Psoas muscle (tissue), 8 donors: ENCODE results near the gene LRRC45. TPM values are rescaled to one million over a fixed set of nuclear protein-coding genes. Genes with fewer than 3 reads are reported as not detected.

Source experiments
- ATAC-seq, 4 donors: fragments of 200-7000 bp; cut with Tn5 transposase; one replicate each; pipeline ENCODE4 v1.9.1; 2020; ENCODE audit warnings: moderate library complexity in 3 of 4, mild to moderate bottlenecking in 2 of 4
- DNase-seq, 2 donors: peaks; one replicate each; pipeline ENCODE4 v3.0.0-alpha.2; 2020
- H3K27ac ChIP-seq: fragments of 200-600 bp; one replicate; pipeline ENCODE4 v1.8.0; 2022
- H3K27me3 ChIP-seq, 3 donors: fragments of 200-600 bp in 1 of 3; one replicate each; pipeline versions ENCODE4 v1.6.1 to v1.8.0; 2013 to 2022; ENCODE audit warnings: low read length in 2 of 3, mild to moderate bottlenecking in 2 of 3, moderate library complexity in 1 of 3; ENCODE audit not compliant: insufficient read depth in 3 of 3
- H3K36me3 ChIP-seq, 2 donors: fragments of 200-600 bp in 1 of 2; one replicate each; pipeline versions ENCODE4 v1.6.1 to v1.8.0; 2013 to 2022; ENCODE audit warnings: low read depth in 1 of 2, mild to moderate bottlenecking in 1 of 2, moderate library complexity in 1 of 2; ENCODE audit not compliant: insufficient read depth in 1 of 2
- H3K4me1 ChIP-seq: fragments of 200-600 bp; one replicate; pipeline ENCODE4 v1.8.0; 2022
- H3K4me3 ChIP-seq: fragments of 200-600 bp; one replicate; pipeline ENCODE4 v1.8.0; 2022; ENCODE audit warnings: mild to moderate bottlenecking
- H3K9me3 ChIP-seq: fragments of 200-600 bp; one replicate; pipeline ENCODE4 v1.8.0; 2022
- CTCF ChIP-seq: fragments of 200-600 bp; IDR thresholded peaks from one replicate; pipeline ENCODE4 v1.8.0; 2022; ENCODE audit warnings: antibody characterized with exemption
- WGBS, 3 donors: extraction: QIAGEN DNeasy Blood & Tissue Kit; methylation state at CpG; one replicate each; pipeline versions ENCODE4 v1.1.6 to v1.1.7; 2013; 5-methylcytosine and 5-hydroxymethylcytosine counted together
- intact Hi-C, 2 donors: fragments of 100-400 bp; cut with DNase I; formaldehyde crosslinking; loops; one replicate each; pipeline versions ENCODE4 v1.11.0 to v1.14.2; 2022
- polyA plus RNA-seq, 3 donors: library from polyadenylated mRNA; stranded (reverse); fragments of 200-250 nt; gene quantifications; one replicate each; pipeline ENCODE4 v1.2.3, GENCODE V29; 2013
- total RNA-seq, 4 donors: library from RNA; stranded (reverse); fragmentation: NEBNext Ultra II Directional in 2 of 4; extraction: Animal tissue kit (Norgen Biotek cat#: 25700) in 2 of 4; gene quantifications; one replicate each; pipeline versions ENCODE4 v1.2.1 to v1.2.4, GENCODE V29; 2021 to 2023
- donor health status: healthy with polysubstance abuse.
- donor health status: DM: no; HTN: no; CAD: no; lungs with moderate emphysema.
- donor health status: Bipolar disorder and iron deficiency.
- donor health status: healthy.
- donor health status: DM: yes; HTN: yes; CAD: no.
- donor health status: DM: no; HTN: no; CAD: no.
- donor health status: DM: no; HTN: no; CAD: no.
- donor health status: DM: yes; HTN: yes; CAD: no.

LRRC45 gene
- total and polyA plus RNA-seq, 7 donors, result 1.4 to 7.1 (median 3.0) TPM

GRCh38 chr17:82031885-82032627, 9.0 kb downstream of the LRRC45 start:
- peak overlapping the region; percentile 18 for H3K4me3 ChIP-seq
- no peak overlapping the region for H3K27ac ChIP-seq
- DNase-seq, result no peak
- peaks cover 0 to 17% (median 0%) of the 10 kb centered on the region in 3 donors for H3K27me3 ChIP-seq
- intact Hi-C loops, result loop anchor here (2.0 to 10.0 kb wide), 3 partner anchors 70 to 273 kb away; no protein-coding TSS in a partner anchor
- WGBS, 3 donors, result 17 to 21% (median 18%) methylated on average over 29 to 59 of the region's 59 CpGs
- H3K4me1 ChIP-seq, result peaks cover 24% of the 10 kb centered on the region
- no peaks in the 10 kb centered on the region for H3K9me3 ChIP-seq
- ATAC-seq, result no peak
- no peak for TF ChIP-seq CTCF
- peaks cover 0 to 7% of the 10 kb centered on the region in 2 donors for H3K36me3 ChIP-seq

DNA sequence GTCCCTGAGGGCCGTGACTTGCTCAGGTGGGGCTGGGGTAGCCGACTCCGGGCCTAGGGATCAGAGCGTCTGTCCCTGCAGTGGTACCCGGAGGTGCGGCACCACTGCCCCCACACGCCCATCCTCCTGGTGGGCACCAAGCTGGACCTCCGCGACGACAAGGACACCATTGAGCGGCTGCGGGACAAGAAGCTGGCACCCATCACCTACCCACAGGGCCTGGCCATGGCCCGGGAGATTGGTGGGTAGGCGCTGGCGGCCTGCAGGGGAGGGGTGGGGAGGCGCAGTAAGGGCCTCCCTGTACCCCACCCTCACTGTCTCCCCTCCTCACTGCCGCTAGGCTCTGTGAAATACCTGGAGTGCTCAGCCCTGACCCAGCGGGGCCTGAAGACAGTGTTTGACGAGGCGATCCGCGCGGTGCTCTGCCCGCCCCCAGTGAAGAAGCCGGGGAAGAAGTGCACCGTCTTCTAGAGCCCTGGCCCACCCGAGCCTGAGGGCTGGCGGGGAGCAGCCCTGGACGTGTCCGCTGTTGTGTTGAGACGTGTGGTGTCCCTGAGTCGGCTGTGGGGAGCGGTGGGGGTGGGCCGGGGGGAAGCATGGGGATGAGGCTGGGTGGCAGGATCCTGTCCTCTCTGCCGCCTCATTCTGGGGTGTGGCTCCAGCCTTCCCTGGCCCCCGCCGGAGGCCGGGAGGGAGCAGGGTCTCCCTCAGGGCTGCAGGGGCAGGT, 10.4 kb downstream of the LRRC45 start:
- Histone ChIP-seq H3K36me3 (peaks cover 0 to 7% of the 10 kb centered on the region in 2 donors), H3K27me3 (peaks cover 0 to 17% (median 0%) of the 10 kb centered on the region in 3 donors), H3K4me3 (no peak overlapping the region), H3K4me1 (peaks cover 24% of the 10 kb centered on the region), H3K27ac (no peak overlapping the region), H3K9me3 (no peaks in the 10 kb centered on the region)
- 89 to 94% (median 92%) methylated on average over 32 to 38 of the region's 38 CpGs for WGBS, 3 donors
- no peak for ATAC-seq
- intact Hi-C loops, result loop anchor here in 1 of 2 donors (5.0 to 10.0 kb wide), 2 partner anchors 69 to 271 kb away; no protein-coding TSS in a partner anchor
- no peak for DNase-seq
- TF ChIP-seq CTCF, result no peak

- H3K27me3 ChIP-seq, result peaks cover 0 to 17% (median 0%) of the 10 kb centered on the region in 3 donors
- no peak for DNase-seq
- intact Hi-C loops, result loop anchor here in 1 of 2 donors (5.0 to 10.0 kb wide), 2 partner anchors 68 to 270 kb away; no protein-coding TSS in a partner anchor
- no peaks in the 10 kb centered on the region for H3K9me3 ChIP-seq
- H3K36me3 ChIP-seq, result peaks cover 0 to 7% of the 10 kb centered on the region in 2 donors
- 76 to 78% (median 76%) methylated on average over 22 to 23 of the region's 23 CpGs for WGBS, 3 donors
- no peak overlapping the region for H3K27ac ChIP-seq
- no peak for TF ChIP-seq CTCF
- ATAC-seq, result no peak
- H3K4me3 ChIP-seq, result no peak overlapping the region
- H3K4me1 ChIP-seq, result peaks cover 24% of the 10 kb centered on the region
These were observed 11.4 kb downstream of the LRRC45 start for GRCh38 chr17:82034371-82035011.

- no peak for ATAC-seq
- intact Hi-C loops, result loop anchor here in 1 of 2 donors (10.0 kb wide), 1 partner anchor 269 kb away; no protein-coding TSS in a partner anchor
These were observed 12.4 kb downstream of the LRRC45 start for GRCh38 chr17:82035488-82035887.

More at GRCh38 chr17:82035488-82035887, 12.4 kb downstream of the LRRC45 start:
- H3K9me3 ChIP-seq, result no peaks in the 10 kb centered on the region
- peaks cover 0 to 7% of the 10 kb centered on the region in 2 donors for H3K36me3 ChIP-seq
- H3K27me3 ChIP-seq, result peaks cover 0 to 17% (median 0%) of the 10 kb centered on the region in 3 donors
- no peak overlapping the region for H3K4me3 ChIP-seq
- H3K27ac ChIP-seq, result no peak overlapping the region
- no peak for DNase-seq
- no peak for TF ChIP-seq CTCF
- peaks cover 19% of the 10 kb centered on the region for H3K4me1 ChIP-seq
- 88 to 92% (median 89%) methylated on average over 8 of the region's 8 CpGs for WGBS, 3 donors
